CD4-positive, alpha-beta T cell treated with Interleukin-17A for 4 hours (primary cell): ENCODE results near the gene STAT6.
A peak's percentile ranks its signal among the peaks of the same experiment; 100 is the strongest.

Experiments used
- DNase-seq: peaks from one replicate; pipeline ENCODE4 v3.0.0-alpha.2; 2020; ENCODE audit warnings: mixed read lengths

STAT6 gene, protein sequence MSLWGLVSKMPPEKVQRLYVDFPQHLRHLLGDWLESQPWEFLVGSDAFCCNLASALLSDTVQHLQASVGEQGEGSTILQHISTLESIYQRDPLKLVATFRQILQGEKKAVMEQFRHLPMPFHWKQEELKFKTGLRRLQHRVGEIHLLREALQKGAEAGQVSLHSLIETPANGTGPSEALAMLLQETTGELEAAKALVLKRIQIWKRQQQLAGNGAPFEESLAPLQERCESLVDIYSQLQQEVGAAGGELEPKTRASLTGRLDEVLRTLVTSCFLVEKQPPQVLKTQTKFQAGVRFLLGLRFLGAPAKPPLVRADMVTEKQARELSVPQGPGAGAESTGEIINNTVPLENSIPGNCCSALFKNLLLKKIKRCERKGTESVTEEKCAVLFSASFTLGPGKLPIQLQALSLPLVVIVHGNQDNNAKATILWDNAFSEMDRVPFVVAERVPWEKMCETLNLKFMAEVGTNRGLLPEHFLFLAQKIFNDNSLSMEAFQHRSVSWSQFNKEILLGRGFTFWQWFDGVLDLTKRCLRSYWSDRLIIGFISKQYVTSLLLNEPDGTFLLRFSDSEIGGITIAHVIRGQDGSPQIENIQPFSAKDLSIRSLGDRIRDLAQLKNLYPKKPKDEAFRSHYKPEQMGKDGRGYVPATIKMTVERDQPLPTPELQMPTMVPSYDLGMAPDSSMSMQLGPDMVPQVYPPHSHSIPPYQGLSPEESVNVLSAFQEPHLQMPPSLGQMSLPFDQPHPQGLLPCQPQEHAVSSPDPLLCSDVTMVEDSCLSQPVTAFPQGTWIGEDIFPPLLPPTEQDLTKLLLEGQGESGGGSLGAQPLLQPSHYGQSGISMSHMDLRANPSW

DNA sequence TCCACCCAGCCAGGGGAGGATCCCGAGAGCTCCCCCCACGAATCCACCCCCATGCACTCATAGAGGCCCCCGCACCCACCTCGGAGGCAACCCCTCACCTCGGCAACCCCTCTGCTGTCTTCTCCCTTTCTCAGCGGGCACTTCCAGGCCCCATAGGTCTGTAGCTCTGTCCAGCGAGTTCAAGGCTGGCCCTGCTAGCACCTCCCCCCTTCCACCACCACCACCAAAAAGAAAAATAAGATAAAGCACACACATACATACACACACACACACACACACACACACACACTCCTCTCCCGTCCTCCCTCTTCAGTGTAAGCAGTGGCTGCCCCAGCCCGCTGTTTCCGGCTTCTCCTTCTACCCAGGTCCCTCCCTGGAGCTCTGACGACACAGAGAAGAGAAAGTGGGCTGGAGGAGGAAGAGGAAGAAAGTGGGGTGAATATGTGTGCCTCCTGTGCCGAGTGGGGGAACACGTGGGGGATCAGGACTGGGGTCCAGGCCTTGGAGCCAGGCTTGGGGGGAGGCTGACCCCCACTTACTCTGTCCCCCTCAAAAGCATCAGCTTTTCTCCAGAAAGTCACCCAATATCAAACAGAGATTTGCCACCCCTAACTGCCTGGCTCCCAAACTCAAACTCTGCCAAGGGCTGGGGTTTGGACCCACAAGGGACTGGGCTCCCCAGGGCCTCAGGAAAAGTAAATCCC, at the start of gene STAT6:
STAT6 (minus strand) TSS at position 332 of the 704 bp plus-strand sequence. CDS start 3,084 bp downstream, outside the sequence.
- peak; percentile 86 for DNase-seq

DNA sequence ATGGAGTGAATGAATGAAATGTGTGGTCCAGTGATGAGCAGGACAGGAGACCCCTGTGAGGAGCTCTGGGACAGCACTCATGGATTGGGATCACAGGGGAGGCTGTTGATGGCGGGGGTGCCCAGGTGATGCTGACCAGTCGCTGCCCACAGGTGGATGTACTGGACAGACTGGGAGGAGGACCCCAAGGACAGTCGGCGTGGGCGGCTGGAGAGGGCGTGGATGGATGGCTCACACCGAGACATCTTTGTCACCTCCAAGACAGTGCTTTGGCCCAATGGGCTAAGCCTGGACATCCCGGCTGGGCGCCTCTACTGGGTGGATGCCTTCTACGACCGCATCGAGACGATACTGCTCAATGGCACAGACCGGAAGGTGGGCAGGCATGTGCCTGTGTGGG, 49.6 kb upstream of the STAT6 start:
- DNase-seq, result no peak

DNA sequence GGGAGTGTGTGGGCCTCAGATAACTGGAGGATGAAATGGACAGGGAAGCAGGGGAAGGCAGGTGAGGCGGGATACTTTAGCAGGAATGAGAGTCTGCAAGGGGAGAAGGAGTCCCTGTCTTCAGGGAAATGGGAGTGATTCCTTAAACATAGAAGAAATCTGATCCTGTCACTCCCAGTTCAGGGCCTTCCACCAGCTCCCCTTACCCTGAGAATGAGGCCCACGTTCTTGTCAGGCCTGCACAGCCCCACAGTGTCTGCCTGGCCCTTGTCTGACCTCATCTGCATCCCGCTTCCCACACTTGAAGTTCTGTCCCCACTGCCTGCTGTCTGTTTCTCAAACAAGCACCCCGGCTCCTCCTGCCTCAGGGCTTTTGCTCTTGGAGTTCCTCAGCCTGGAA, 48.9 kb upstream of the STAT6 start:
- DNase-seq, result no peak

DNA sequence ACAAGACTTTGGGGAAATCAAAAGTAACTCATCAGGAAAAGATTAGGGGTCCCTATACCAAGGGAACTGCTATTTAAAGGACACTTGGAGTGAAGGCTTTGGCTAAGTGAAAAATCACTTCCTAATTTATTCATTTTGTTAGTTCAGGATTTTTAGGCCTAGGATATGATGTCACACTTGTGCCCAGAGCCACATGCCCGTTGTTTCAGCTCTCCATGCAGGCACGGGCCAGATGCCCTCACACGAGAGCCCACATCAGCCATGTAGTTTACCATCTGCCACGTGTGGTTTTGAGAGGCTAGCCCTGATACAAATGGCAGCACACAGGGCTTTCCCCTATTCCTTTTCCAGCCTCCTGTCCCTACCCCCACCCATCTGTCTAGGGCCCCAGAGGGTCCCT, 48.1 kb upstream of the STAT6 start:
- no peak for DNase-seq

DNA sequence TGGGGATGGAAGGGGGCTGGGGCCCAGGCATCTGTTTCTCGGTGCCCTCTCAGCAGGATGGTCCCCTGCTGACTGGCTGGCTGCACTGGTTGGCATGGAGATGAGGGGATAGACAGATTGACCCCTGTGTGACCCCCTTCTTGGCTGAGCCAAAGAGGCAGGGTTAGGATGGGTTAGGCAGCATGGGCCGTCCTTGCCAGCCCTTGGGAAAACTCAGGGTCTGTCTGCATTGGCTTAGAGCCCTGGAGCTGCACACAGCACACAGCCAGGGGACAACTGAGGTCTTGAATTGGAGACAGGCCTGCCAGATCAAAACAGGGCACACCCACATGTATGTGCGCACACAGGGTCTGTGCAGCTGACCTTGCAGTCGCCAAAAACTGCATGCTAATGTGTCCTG, 47.5 kb upstream of the STAT6 start:
- DNase-seq, result no peak

DNA sequence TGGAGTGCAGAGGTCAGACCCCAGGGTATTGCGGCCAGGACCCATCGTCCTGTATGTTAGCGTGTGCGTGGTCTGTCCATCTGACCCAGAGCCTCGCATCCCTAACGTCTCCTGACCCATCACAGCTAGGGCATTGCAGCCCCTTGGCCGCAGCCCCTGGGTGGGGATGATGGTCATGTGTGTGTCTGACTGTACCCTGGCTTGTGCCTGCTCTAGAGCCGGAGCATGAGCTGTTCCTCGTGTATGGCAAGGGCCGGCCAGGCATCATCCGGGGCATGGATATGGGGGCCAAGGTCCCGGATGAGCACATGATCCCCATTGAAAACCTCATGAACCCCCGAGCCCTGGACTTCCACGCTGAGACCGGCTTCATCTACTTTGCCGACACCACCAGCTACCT, 47.0 kb upstream of the STAT6 start:
- no peak for DNase-seq

DNA sequence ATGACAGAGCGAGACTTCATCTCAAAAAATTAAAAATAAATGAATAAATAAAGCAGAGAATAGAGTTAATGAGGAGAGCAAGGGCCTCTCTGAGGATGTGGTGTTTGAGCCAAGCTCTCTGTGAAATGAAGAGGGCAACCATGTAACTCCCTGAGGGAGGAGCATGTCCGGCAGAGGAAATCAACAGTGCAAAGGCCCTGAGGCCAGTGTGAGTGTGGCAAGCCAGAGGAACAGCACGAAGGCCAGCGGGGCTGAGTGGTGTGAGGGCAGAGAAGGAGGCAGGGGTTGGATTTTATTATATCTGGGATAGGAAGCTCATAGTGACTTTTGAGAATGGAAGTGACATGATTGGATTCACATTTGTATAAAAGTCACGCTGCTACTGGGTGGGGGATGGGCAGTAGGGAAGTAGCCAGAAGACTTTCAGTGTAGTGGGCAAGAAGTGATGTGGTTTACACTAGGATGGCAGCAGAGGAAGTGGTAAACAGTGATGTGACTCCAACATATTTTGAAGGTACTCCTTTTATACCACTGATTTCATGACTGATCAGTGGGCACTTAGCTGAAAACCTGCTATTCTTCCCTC, 46.5 kb upstream of the STAT6 start:
- no peak for DNase-seq

DNA sequence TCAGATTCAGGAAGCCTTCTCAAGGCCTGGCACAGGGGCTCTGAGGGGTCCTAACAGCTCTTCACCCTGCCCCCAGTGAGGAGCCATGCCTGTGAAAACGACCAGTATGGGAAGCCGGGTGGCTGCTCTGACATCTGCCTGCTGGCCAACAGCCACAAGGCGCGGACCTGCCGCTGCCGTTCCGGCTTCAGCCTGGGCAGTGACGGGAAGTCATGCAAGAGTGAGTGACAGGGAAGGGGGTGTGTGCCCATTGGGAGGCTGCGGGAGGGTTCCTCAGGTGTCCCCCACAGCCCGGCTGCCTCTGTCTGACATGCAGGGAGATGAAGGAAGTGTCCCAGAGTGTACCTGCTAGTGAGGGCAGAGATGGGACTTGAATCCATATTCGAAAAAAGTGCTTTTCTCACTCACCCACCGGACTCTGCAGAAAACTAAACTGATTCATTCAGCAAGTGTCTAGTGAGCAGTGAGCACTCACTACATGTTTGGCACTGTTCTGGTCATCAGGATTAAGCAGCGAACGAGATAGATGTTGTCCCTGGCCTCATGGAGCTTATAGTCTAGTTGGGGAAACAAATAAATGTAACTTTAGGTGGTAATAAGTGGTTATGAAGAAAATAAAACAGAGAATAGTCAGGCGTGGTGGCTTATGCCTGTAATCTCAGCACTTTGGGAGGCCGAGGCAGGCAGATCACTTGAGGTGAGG, 45.7 kb upstream of the STAT6 start:
- DNase-seq, result no peak

DNA sequence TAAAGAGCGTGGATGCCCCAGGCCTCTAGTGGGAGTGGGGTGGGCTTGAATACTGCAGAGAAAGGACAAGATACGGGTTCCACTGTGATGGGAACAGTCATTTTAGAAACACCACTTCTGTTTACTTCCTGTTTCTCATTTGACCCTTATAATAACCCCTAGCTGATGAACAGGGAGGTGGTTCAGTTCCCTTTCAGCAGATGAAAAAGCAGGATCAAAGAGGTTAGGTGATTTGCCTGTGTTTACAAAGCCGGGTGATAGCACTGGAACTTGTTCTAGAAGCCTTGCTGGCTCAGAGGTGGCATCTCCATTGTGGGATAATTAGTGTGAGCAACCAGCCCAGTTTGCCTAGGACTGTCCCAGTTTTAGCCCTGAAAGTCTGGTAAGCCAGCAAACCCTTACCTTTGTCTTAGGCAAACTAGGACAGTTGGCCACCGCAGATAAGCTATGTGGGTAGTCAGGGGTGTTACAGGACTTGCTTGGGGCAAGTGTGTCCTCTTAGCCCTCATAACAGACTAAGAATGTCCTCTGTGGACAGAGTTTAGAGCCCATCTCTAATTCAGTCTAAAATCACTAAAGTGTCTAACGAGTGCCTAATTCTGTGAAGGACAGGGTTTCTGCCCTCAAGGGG, 43.8 kb upstream of the STAT6 start:
- DNase-seq, result no peak

DNA sequence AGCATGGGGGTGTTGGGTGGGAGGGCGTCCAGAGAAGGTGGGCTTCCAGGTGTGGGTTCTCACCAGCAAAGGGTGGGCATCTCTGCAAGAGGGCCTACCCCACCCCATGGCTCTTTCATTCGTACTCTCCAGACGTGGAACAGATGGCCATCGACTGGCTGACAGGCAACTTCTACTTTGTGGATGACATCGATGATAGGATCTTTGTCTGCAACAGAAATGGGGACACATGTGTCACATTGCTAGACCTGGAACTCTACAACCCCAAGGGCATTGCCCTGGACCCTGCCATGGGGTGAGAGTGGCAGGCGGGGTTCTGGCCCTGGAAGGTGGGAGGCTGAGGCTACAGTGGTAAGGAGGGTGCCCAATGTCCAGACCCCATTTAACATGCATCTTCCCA, 42.9 kb upstream of the STAT6 start:
- no peak for DNase-seq

DNA sequence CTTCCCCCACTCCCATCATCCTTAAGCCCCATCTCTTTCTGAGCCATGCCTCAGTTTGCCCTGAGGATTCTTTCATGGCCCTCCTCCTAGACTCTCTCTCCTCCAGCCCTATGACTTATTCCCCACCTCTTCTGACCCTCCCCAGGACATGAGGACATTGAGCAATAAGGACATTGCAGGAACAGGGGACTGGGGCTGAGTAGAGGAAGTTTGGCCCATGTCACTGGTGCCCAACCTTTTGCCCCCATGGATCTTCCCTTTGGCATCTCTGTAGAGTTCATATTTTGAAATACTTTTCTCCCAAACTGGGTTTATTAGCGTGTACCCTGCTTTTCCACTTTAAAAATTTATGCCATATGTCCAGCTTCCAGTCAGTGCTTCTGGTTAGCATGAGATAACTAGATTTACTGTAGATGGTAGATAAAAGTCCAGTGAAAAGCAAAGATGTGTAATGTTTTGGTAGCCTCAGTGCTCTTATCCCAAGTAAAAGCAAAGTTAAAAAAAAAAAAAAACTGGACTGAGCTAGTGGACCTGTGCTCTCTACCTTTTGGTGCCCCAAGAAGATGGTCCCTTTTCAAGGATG, 42.3 kb upstream of the STAT6 start:
- DNase-seq, result no peak

DNA sequence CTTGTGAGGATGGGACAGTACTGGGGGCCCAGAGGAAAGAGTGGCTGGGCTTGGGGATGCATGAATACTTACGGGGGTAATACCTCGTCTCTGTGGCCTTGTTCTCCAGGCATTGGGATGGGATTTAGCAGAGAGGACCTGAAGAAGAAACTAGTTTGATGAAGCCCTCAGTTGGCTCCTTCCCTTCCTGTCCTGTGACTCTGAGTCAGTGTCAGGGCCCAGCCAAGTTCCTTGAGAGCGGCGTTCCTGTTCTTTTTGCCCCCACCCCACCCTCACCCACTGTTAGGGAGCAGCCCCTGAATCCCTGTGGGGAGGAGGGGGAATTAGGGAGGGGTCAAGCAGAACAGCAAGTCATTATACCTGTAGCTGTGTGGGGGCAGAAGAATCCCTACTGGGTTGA, 41.5 kb upstream of the STAT6 start:
- no peak for DNase-seq

DNA sequence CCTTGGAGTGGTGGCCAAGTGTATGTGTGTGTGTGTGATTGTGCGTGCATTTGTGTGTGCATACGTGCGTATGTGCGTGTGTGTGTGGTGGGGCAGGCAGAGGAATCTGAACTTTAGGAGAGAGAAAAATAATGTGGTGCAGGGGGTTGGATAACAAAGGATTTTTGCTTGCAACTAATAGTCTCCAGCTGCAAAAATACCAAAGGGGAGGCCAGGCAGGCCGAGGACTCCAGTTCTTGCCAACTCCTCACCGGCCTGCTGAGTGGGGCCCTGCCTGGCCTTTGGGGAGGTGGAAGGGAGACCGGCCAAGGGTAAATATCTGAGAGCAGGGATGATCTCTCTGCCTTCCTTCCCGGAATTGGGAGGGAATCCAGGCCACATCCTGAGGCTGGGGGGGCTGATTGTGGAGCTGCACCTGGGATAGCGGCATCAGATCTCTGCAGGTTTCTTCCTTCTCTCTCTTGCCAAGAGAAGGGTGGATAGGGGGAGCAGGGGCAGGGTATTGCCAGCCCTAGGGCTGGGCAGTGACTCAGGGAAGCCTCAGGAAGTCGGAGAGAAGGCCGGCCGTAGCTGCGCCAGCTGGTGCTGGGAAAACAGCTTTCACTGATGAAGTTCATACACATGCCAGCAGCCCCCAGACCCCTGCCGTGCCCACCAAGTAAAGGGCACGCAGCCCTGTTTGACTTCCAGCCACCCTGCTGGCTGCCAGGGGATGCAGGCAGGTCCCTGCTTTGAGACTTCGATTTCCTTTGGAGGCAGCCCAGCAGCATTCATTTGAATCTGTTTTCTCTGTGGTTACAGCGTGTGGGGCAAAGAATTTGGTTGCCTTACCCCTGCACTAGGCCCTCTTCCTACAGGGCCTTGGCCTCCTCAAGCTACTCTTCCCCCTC, 40.8 kb upstream of the STAT6 start:
- DNase-seq, result no peak

DNA sequence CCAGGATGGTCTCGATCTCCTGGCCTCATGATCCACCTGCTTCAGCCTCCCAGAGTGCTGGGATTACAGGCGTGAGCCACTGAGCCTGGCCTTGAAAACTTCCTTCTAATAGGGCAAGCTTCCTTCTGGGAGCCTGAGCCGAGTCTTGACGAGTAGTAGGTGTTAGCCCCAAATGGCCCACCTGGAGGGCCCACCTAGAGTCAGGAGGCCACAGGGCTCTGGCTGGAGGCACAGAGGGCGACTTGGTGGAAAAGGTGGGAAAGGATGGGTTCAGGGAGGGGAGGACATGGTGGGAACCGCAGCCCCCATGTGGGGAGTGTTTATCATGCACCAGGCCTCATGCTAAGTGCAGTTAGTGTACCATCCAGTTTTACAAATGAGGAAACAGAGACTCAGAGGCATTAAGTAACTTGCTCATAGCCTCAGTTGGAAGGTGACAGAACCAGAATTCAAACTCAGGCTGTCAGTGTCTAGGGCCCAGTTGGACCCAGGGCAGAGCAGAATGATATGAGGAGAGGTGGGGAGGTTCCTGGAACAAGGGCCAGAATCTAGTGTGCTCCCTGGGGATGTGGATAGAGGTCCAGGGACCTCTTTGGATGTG, 39.3 kb upstream of the STAT6 start:
- no peak for DNase-seq

DNA sequence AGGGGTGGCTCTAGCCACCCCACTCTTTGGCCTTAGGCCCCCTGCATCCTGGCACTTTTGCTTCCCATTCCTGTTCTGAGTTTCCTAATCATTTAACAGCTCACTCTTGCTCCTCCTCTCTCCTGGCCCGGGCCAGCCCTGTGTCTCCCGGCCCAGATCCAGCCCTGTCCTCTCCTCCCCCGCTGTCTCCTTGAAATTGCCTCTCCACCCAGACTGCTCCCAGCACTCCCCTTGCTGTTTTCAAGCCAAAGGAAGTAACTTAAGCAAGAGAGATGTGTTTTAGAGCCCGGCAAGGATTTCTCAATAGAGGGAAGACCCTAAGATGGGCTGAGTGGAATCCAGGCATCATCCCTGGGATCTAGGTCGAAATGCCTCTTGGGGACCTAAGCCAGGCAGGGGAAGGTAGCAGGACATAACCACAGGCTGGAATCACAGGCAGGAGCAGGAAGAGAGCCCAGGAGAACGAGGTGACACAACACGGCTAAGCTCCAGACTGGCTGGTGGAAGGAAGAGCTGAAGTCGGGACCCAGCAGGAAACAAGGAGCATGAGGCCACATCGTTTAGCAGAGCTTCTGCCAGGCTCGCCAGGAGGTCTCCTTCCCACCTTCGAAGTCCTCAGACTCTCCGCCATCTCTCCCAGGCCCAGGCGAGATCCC, 38.2 kb upstream of the STAT6 start:
- DNase-seq, result no peak

DNA sequence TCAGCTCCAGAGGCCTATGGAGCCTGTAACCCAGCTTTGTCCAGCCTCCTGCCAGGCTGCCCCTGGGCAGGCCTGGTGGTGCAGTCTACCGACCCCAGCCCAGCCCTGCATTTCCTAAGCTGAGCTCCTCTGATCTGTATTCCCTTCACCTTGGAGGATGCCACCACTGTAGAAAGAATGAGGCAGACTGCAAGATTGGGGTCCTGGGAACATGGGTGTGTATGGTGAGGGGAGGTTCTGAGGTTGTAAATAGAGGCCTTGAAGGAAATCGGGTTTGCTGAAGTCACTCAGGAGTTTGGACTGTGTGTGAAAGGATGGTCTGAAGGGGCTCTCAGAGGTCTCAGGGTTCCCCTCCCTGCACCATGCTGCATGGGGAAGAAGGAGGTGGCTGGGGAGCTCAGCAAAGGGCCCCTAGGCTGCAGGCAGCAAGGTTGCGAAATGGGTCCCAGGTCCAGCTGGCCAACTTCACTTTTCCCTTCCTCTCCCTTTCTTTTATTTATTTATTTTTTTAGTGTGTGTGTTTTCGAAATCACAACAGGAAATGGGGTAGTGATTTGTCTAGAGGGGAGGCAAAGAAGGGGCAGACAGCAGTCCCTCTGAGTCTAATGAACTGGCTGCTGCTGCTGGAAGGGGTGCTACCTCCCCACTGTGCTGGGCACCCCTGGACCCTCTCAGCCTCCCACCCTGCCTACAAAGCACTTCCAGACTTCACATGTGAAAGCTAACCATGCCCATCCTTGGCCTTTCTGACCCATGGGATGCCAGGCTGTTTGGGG, 37.5 kb upstream of the STAT6 start:
- no peak for DNase-seq

DNA sequence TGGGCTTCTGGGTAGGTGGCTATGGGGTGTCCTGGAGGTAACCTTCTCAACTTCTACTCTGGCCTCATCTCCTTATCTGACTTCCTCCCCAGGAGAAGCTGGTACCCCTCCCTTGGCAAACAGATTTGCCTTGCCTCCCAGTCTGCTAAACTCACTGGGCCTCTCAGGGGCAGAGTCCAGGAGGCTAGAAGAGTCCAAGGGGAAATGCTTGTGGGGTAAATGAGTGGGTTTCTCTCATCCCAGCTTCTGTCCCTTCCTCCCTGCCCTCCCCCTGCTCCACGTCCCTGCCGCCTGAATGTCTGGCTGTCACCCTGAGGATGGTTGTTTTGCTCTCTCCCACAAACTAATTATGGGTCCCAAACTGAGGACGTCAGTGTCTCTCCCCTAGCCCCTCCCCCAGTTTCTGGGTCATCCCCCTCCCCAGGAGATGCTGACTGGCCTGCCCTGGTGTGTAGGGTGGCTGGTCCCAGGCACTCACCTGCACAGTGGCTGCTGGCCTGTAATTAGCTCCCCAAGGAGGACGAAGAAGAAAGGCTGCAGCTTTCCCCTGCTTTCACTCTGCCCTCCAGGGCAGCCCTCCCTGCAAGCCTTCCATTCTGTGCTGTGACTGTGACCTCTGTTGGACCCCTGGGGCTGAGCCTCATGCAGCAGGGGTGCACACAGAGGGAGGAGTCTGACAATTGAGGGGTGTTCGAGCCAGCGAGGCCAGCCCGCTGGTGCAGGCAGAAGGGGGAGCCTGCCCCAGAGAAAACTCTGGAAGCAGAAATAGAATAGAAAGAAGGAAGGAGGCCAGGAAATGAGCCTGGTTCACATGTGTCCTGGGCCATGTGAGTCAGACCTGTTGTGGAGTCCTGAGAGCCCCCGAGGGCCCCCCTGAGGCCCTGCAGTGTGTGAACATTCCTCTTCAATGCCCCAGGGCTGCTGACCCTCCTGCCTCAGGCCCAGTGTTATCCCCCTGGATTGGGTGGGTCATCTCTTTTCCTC, 36.1 kb upstream of the STAT6 start, which contains the start of gene LRP1-AS:
LRP1-AS (minus strand) TSS at position 659 of the 984 bp plus-strand sequence.
- DNase-seq, result no peak
